NCI-H774 (cell line): ENCODE measurements around the gene PRR4.

Experiments used
- DNase-seq: peaks from one replicate; lab custom pipeline; 2025; lab: John Stamatoyannopoulos, UW

PRR4 gene

GRCh38 chr12:10801741-10802140, 47.5 kb downstream of the PRR4 start:
- no peak for DNase-seq
